HEK293 (cell line): Measurements from ENCODE around the gene TOP3B.

Experiments
- CTCF ChIA-PET: fragments of 350-600 bp; formaldehyde crosslinking; extraction: SDS; loops from one replicate; lab custom pipeline; 2021; ENCODE audit warnings: antibody characterized with exemption; lab: Yijun Ruan, JAX
- POLR2A ChIA-PET: fragments of 300-600 bp; formaldehyde crosslinking; extraction: SDS; loops from one replicate; lab custom pipeline; 2020; ENCODE audit warnings: antibody characterized with exemption, inconsistent platforms; lab: Yijun Ruan, JAX
- H3K27ac ChIP-seq: fragments of 200-500 bp; sonication (Bioruptor generic); 2 replicates; pipeline ENCODE4 v1.5.1; 2014; ENCODE audit warnings: low read depth, low read length, control low read depth, inconsistent platforms; ENCODE audit errors: extremely low read depth
- H3K36me3 ChIP-seq, 2 experiments: fragments of 200-500 bp in 1 of 2; sonication (Bioruptor generic) in 1 of 2; 1 replicate in 1 of 2; 2 replicates in 1 of 2; pipeline ENCODE4 v1.5.1; 2014 to 2017; ENCODE audit warnings: inconsistent platforms in 2 of 2, low read length in 2 of 2; ENCODE audit not compliant: control insufficient read depth in 2 of 2, insufficient read depth in 1 of 2
- H3K4me1 ChIP-seq: fragments of 200-500 bp; sonication (Bioruptor generic); 2 replicates; pipeline ENCODE4 v1.5.1; 2014; ENCODE audit warnings: mild to moderate bottlenecking, low read length, inconsistent platforms; ENCODE audit not compliant: control insufficient read depth, insufficient read depth
- H3K4me3 ChIP-seq: 2 replicates; pipeline ENCODE4 v1.5.1; 2011; ENCODE audit warnings: low read depth, mild to moderate bottlenecking, control low read depth, low read length, moderate library complexity
- H3K9me3 ChIP-seq: fragments of 200-500 bp; sonication (Bioruptor generic); 2 replicates; pipeline ENCODE4 v1.5.1; 2014; ENCODE audit warnings: low read depth, low read length, inconsistent platforms; ENCODE audit not compliant: control insufficient read depth, insufficient read depth
- ZFP69B ChIP-seq: fragments of 450-650 bp; formaldehyde crosslinking; IDR thresholded peaks from 2 replicates; pipeline ENCODE4 v1.5.1; 2016; ENCODE audit warnings: missing biosample characterization, missing genetic modification characterization
- ZNF10 ChIP-seq: fragments of 450-650 bp; formaldehyde crosslinking; IDR thresholded peaks from 2 replicates; pipeline ENCODE4 v1.5.1; 2017; ENCODE audit warnings: missing biosample characterization, missing genetic modification characterization
- ZNF169 ChIP-seq: fragments of 450-650 bp; formaldehyde crosslinking; IDR thresholded peaks from 2 replicates; pipeline ENCODE4 v1.5.1; 2016; ENCODE audit warnings: missing biosample characterization, missing genetic modification characterization
- ZNF175 ChIP-seq: fragments of 450-650 bp; formaldehyde crosslinking; IDR thresholded peaks from 2 replicates; pipeline ENCODE4 v1.5.1; 2016; ENCODE audit warnings: missing biosample characterization, missing genetic modification characterization
- ZNF23 ChIP-seq: fragments of 450-650 bp; formaldehyde crosslinking; IDR thresholded peaks from 2 replicates; pipeline ENCODE4 v1.5.1; 2016; ENCODE audit warnings: missing biosample characterization, missing genetic modification characterization, borderline replicate concordance
- ZNF423 ChIP-seq: fragments of 450-650 bp; formaldehyde crosslinking; IDR thresholded peaks from 2 replicates; pipeline ENCODE4 v1.5.1; 2016; ENCODE audit warnings: missing biosample characterization, missing genetic modification characterization
- ZNF473 ChIP-seq: fragments of 450-650 bp; formaldehyde crosslinking; IDR thresholded peaks from 2 replicates; pipeline ENCODE4 v1.5.1; 2017; ENCODE audit warnings: missing biosample characterization, missing genetic modification characterization
- ZNF555 ChIP-seq: fragments of 450-650 bp; formaldehyde crosslinking; conservative IDR thresholded peaks from 2 replicates; pipeline ENCODE4 v1.5.1; 2017; ENCODE audit warnings: missing biosample characterization, mild to moderate bottlenecking, missing genetic modification characterization, inconsistent platforms
- ZNF596 ChIP-seq: fragments of 450-650 bp; IDR thresholded peaks from 2 replicates; pipeline ENCODE4 v1.5.0; 2018; ENCODE audit warnings: missing biosample characterization, mild to moderate bottlenecking, missing genetic modification characterization, moderate library complexity
- ZNF654 ChIP-seq: fragments of 450-650 bp; formaldehyde crosslinking; IDR thresholded peaks from 2 replicates; pipeline ENCODE4 v1.5.1; 2016; ENCODE audit warnings: low read depth, missing biosample characterization, missing genetic modification characterization
- ZNF670 ChIP-seq: fragments of 450-650 bp; formaldehyde crosslinking; IDR thresholded peaks from 2 replicates; pipeline ENCODE4 v1.5.1; 2016; ENCODE audit warnings: missing biosample characterization, missing genetic modification characterization, low read depth
- ZNF701 ChIP-seq: fragments of 450-650 bp; formaldehyde crosslinking; IDR thresholded peaks from 2 replicates; pipeline ENCODE4 v1.5.1; 2016; ENCODE audit warnings: missing biosample characterization, missing genetic modification characterization
- ZSCAN23 ChIP-seq: fragments of 450-650 bp; formaldehyde crosslinking; IDR thresholded peaks from 2 replicates; pipeline ENCODE4 v1.5.1; 2016; ENCODE audit warnings: missing biosample characterization, missing genetic modification characterization
- TF ChIP-seq, protein P1 (sequence below): fragments of 450-650 bp; formaldehyde crosslinking; IDR thresholded peaks from 2 replicates; pipeline ENCODE4 v1.5.1; 2016; ENCODE audit warnings: missing biosample characterization, missing genetic modification characterization
- TF ChIP-seq, protein P2 (sequence below): fragments of 450-650 bp; formaldehyde crosslinking; IDR thresholded peaks from 2 replicates; pipeline ENCODE4; 2016; ENCODE audit warnings: missing biosample characterization, missing genetic modification characterization

TOP3B gene

DNA sequence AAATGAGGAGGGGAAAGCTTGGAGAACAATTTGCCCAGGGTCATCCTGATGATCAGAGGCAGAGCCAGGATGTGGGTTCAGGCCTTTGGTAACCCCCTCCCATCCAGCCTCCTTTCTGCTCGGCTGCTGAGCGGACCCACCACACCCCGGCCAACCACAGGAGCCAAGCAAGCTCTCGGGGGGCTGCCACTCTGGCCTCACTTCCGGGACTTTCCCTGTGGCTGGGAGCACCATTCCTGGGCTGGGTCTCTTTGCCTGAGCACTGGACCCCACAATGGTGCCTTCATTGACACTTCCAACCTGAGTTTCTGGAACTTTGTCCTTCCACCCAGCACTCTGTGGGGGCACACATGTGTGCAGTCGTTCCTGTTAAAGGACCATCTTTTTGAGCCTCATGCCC lies 9.8 kb downstream of the TOP3B start:
- no peaks in the 10 kb centered on the region for H3K4me1 ChIP-seq
- H3K27ac ChIP-seq, result no peak overlapping the region
- ChIA-PET POLR2A (interaction anchor here (1.5 to 1.7 kb wide), 2 partner anchors 10 to 237 kb away, joined by 3 to 11 read pairs; partner anchors contain the start of genes TOP3B and YPEL1), CTCF (interaction anchor here (0.6 to 3.2 kb wide), 24 partner anchors 9 to 211 kb away, joined by 3 to 47 read pairs (median 4); partner anchors contain the start of genes PPM1F and TOP3B)
- H3K36me3 ChIP-seq, result peaks cover 13 to 84% of the 10 kb centered on the region in 2 experiments
- TF ChIP-seq ZSCAN23 (tag by site-specific recombination), result no peak
- TF ChIP-seq ZNF701 (tag by site-specific recombination), result no peak
- no peak for TF ChIP-seq ZNF670 (tag by site-specific recombination)
- TF ChIP-seq ZNF473 (tag by site-specific recombination), result no peak
- TF ChIP-seq, protein P1, sequence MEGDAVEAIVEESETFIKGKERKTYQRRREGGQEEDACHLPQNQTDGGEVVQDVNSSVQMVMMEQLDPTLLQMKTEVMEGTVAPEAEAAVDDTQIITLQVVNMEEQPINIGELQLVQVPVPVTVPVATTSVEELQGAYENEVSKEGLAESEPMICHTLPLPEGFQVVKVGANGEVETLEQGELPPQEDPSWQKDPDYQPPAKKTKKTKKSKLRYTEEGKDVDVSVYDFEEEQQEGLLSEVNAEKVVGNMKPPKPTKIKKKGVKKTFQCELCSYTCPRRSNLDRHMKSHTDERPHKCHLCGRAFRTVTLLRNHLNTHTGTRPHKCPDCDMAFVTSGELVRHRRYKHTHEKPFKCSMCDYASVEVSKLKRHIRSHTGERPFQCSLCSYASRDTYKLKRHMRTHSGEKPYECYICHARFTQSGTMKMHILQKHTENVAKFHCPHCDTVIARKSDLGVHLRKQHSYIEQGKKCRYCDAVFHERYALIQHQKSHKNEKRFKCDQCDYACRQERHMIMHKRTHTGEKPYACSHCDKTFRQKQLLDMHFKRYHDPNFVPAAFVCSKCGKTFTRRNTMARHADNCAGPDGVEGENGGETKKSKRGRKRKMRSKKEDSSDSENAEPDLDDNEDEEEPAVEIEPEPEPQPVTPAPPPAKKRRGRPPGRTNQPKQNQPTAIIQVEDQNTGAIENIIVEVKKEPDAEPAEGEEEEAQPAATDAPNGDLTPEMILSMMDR, result no peak
- TF ChIP-seq ZNF175 (tag by site-specific recombination), result no peak
- no peak for TF ChIP-seq ZNF23 (tag by site-specific recombination)
- no peak overlapping the region for H3K4me3 ChIP-seq
- H3K9me3 ChIP-seq, result no peaks in the 10 kb centered on the region

GRCh38 chr22:21972293-21972779 lies 10.3 kb downstream of the TOP3B start:
- H3K36me3 ChIP-seq, result peaks cover 13 to 89% of the 10 kb centered on the region in 2 experiments
- ChIA-PET CTCF (interaction anchor here (0.5 to 3.2 kb wide), 33 partner anchors 10 to 258 kb away, joined by 3 to 47 read pairs (median 4); partner anchors contain the start of genes PPM1F and TOP3B), POLR2A (interaction anchor here (1.5 to 1.7 kb wide), 2 partner anchors 10 to 237 kb away, joined by 3 to 11 read pairs; partner anchors contain the start of genes TOP3B and YPEL1)
- H3K9me3 ChIP-seq, result no peaks in the 10 kb centered on the region
- H3K4me3 ChIP-seq, result no peak overlapping the region
- H3K4me1 ChIP-seq, result no peaks in the 10 kb centered on the region
- TF ChIP-seq, protein P1, result peak; percentile 64
- TF ChIP-seq ZNF654, result 0 out of 2 replicates have a peak, but pooled peaks have one; percentile 20
- no peak for TF ChIP-seq ZNF596 (tag by site-specific recombination)
- H3K27ac ChIP-seq, result no peak overlapping the region

- Histone ChIP-seq H3K27ac (no peak overlapping the region), H3K9me3 (no peaks in the 10 kb centered on the region), H3K36me3 (peaks cover 13 to 94% of the 10 kb centered on the region in 2 experiments), H3K4me1 (no peaks in the 10 kb centered on the region), H3K4me3 (no peak overlapping the region)
- ChIA-PET CTCF (interaction anchor here (0.5 to 3.2 kb wide), 28 partner anchors 9 to 258 kb away, joined by 3 to 47 read pairs (median 4); partner anchors contain the start of genes PPM1F and TOP3B), POLR2A (interaction anchor here (1.5 to 1.7 kb wide), 2 partner anchors 11 to 236 kb away, joined by 3 to 11 read pairs; partner anchors contain the start of genes TOP3B and YPEL1)
- TF ChIP-seq ZNF555 (no peak), ZFP69B (tag by site-specific recombination) (no peak), ZNF10 (tag by site-specific recombination) (no peak), ZNF169 (tag by site-specific recombination) (no peak), ZNF423 (no peak)
- TF ChIP-seq, protein P1, result no peak
- TF ChIP-seq, protein P2, sequence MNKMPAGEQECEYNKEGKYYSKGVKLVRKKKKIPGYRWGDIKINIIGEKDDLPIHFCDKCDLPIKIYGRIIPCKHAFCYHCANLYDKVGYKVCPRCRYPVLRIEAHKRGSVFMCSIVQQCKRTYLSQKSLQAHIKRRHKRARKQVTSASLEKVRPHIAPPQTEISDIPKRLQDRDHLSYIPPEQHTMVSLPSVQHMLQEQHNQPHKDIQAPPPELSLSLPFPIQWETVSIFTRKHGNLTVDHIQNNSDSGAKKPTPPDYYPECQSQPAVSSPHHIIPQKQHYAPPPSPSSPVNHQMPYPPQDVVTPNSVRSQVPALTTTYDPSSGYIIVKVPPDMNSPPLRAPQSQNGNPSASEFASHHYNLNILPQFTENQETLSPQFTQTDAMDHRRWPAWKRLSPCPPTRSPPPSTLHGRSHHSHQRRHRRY (tag by site-specific recombination), result no peak
These were observed 10.7 kb downstream of the TOP3B start for GRCh38 chr22:21971858-21972275.
